T-helper 1 cell (primary cell): Measurements from ENCODE around the gene DLG2.

Experiments used
- DNase-seq, 5 donors: peaks; one replicate each; pipeline ENCODE4 v3.0.0-alpha.2; 2012 to 2020

Gene DLG2

DNA sequence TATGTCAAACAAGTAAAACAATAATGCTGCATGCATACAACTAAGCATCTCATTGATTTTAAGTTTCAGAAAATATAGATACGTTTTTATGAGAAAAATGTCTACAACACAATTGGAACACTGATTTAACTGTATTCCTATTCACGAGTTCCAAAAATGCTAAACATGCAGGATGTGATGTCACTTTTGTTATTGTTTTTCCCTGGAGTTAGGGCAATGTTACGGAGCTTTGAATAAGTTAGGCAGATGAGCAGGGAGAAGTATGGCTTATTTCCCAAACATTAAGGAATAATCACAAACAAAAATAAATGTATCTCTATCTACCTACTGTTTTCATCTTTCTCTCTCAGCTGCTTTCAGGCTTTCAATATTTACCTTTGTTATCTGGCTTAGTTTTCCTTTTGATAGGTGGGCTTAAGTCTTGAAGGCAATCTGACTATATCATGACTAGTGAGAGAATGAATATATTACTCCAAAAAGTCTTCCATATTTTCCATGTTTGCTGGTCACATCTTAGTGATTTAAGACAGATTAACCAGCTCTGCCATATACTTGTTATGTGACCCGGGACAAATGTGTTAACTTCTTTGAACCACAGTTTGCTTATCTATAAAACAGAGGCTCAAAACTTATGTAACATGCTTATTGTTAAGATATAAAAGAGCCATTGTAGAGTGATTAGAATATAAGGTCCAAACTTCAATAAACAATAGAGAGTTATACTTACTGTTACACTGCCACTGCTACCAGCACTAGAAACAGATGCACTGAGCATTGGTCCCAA lies 1486.6 kb downstream of the DLG2 start:
- no peak for DNase-seq

- no peak for DNase-seq
Measured at GRCh38 chr11:84137960-84138359, 1489.2 kb downstream of the DLG2 start.

GRCh38 chr11:84137505-84137904 lies 1489.6 kb downstream of the DLG2 start:
- DNase-seq: no peak

DNA sequence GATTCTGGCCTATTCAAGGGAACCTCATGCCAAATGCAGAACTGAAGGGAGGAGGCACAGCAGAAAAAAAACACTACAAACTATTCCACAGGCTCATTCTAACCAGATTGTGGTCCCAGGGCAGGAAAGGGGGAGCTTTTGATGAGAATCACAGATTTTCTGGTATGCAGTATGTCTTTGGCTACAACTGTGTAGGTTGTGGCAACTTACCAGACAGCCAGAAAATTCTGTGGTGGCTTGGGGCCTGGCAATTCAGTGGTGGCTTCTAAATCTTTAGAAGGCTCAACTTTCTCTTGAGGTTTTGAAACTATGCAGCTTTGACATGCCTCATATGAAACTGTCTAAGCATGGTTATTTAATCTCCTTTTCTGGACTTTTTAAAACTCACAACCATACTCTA lies 1490.2 kb downstream of the DLG2 start:
- DNase-seq: no peak

- no peak for DNase-seq
Measured at GRCh38 chr11:84130646-84131427, 1496.3 kb downstream of the DLG2 start.

DNA sequence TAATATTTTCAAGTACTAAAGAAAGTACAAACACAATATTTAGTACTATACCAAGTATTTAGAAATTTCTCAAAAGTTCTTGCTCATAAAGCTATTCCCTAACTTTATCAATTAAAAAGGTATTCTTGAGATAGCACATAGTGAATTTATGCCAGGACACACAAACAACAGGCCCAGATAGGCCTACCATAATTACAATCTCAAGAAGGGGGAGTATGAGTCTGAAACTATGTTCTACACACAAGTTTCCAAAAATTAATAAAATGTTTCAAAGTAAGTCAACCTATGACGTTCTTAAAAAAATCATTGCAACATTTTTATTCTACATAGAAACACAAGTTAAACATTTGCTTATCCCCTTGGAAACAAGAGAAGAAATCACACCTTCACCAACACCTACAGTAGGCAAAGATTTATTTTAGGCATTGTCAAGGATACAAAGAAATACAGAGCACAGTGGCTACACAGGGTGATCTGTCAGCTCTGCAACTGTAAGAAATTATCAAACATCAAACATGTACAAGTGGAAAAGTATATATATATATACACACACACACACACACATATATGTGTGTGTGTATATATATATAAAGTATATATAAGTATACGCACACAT lies 1497.1 kb downstream of the DLG2 start:
- DNase-seq: no peak

GRCh38 chr11:84128840-84129239 lies 1498.3 kb downstream of the DLG2 start:
- DNase-seq: no peak

- DNase-seq: no peak
Measured at GRCh38 chr11:84117394-84117793, 1509.8 kb downstream of the DLG2 start.

DNA sequence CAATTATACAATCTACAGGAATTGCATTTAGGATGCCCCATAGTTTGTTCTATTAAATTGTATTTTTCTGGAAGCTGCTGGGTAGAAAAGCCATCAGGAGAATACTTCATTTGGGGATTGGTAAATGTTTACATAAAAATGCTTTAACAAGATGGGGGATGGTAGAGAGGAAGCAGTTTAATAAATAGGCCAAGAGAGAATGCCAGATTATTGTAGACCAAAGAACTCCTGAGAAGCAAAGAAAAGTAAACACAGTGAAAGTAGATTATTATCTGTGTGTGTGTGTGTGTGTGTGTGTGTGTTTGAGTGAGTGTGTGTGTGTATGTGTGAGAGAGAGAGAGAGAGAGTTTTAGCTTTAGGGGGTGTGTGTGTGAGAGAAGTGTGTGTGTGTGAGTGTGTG lies 1520.6 kb downstream of the DLG2 start:
- no peak for DNase-seq

- no peak for DNase-seq
Measured at GRCh38 chr11:84105148-84105547, 1522.0 kb downstream of the DLG2 start.

DNA sequence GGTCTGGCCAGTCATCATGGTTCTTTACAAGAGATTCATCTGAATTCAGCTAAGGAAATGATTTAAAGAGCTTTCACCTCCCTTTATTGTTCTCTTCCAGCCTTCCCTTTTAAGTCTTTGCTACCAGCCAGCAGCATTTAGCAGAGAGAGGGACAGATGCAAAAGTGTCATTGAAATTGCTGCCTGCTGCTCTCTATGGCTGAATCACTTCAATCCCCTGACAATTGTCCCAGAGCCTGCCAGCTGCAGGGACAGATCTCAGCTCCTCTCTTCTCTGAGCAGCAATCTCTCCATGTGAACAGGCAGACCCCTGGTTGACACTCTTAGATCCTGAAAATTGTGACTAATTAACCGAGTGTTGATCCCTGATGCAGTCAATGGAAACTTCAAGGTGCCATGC lies 1524.0 kb downstream of the DLG2 start:
- DNase-seq: no peak

- DNase-seq: no peak
Measured at GRCh38 chr11:84097186-84097585, 1530.0 kb downstream of the DLG2 start.

DNA sequence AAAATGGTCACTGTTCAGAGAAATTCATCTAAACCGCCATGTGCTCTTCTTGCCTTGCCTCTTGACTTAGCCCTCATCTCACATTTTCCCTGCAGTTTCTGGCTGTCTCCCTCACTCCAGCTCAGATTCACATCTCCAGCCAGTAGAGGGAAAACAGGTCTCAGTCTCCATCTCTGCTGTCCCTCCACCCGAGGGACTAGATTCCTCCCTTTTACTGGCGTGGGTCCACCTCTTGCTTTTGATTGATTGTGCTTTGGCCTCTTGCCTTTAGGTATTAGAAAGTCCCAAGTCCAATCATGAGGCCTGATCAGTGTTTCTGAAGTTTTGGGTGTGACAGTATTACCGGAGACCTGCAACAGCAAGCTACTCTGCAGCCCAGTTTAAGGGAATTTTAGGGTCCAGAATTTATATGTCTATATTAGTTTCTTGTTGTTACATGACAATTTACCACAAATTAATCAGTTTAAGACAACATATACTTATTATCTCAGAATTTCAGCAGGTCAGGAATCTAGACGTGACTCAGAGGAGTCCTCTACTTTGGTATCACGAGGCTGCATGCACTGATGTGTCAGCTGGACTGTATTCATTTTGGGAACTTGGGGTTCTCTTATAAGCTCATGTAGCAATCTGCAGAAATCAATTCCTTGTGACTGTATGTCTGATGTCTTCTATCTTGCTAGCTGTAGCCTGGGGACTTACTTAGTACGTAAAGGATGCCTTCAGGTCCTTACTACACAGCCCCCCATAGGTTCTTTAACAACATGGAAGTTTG lies 1535.7 kb downstream of the DLG2 start:
- DNase-seq: no peak

DNA sequence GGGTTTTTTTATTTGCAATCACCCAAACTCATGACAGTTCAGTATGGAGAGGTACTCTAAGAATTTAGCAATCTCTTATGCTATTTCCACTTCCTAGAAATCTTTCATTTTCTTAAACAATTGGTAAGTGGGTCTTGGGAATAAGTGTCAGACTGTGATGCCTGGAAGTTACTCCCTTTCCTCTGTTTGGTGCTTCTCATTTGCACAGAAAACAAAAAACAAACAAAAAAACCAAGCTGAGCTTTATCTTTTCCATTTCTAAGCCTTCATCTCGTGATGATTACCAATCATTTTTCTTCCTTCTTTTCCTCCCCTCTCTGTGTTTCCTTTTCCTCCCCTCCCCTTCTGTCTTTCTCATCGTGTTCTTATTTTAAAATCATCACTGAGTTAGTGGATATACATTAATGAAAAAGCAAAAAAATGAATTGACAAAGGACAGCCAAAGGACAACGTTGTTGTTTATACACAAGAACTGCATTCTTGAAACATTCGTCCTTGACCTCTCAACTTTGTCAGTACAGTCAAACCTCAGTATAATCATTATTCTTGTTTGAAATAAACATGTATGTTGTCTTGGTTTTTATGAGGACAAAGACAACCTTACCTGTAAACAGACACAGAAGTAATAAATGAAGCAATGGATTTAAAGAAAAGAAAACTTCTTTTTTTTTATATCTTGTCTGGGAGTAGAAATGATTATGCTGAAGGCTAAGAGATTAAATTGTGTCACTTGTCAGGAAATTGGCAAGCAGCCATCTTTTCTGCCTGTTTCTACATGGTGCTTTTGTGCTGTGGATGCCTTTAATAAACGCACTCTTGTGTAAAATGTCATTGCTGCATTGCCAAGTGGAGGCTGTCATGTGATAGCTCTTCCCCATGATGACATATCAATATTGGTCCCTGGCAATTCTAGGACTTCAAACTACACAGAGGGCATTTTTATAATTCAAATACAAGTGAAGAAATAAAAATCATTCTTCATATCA lies 1537.8 kb downstream of the DLG2 start:
- DNase-seq: no peak

DNA sequence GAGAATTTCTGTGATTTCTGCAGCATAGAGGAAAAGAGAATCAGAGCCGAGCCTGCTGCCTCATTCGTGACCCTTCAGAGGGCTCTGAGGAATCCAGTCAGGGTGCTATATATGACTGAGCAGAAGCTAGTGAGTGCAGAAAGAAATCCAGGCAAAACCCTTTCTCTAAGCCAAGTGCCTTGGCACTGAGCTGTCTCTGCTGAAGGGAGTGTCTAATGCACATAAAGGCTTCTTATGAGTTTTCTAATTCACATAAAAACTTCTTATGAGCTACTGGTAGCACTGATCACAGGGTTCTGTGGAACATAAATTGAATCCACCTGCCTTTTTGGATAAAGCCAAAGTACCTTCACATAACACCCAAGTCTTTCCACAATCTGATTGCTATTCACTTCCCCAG lies 1555.3 kb downstream of the DLG2 start:
- DNase-seq: no peak

- no peak for DNase-seq
Measured at GRCh38 chr11:84069048-84069447, 1558.1 kb downstream of the DLG2 start.

GRCh38 chr11:84061726-84062125 lies 1565.4 kb downstream of the DLG2 start:
- no peak for DNase-seq

GRCh38 chr11:84056653-84057376 lies 1570.3 kb downstream of the DLG2 start:
- DNase-seq: no peak

DNA sequence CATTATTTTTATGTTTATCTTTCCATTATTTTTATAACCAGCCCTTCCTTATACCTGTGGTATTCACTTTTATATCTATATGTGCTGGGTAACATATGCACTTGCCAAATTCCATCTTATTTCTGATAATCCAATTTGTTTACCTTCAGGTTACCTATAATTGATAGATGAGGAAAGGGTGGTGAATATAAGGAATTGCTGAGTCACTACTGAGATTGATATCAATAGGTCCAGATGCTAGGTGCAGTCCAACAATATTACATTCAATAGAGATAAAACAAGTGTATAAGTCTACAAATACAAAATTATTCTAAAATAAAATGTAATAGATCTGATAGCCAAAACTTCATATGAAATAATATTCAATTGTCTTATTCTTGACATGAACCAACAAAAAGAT lies 1582.0 kb downstream of the DLG2 start:
- no peak for DNase-seq

- no peak for DNase-seq
Measured at GRCh38 chr11:84044706-84045105, 1582.4 kb downstream of the DLG2 start.

DNA sequence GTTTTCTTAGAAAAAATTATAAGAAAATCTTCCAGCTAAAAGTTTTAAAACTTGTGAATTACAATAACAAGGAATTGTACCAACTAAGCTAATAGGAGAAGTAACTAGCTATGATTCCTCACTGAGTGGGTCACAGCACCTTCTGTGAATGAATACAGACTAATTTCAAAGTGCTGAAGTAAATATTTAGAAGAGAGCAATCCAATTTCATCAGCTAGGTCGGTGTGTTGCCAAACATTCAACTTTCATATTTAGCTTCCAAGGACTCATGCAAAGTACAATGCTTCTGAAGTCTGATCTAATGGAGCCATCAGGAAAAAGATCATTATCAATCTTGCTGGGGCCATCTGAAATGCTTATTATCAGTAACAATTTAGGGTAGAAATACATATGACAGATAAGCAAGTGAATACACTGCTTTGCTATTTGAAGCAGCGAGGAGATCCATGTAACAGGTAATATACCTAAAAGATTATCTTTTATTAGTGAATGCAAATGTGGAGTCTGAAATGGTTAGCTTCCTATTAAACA lies 1590.4 kb downstream of the DLG2 start:
- DNase-seq: no peak
